Peyer's patch (tissue), 4 donors: Measurements from ENCODE around the gene SCAF1.

Experiments
- CTCF ChIP-seq, 6 experiments: fragments of 450-650 bp in 4 of 6; fragments of 200-600 bp in 2 of 6; sonication (generic) in 1 of 6; IDR thresholded peaks; one replicate each; pipeline ENCODE4 v1.5.1; 2017 to 2019; ENCODE audit warnings: antibody characterized with exemption in 6 of 6, mild to moderate bottlenecking in 3 of 6, moderate library complexity in 1 of 6
- POLR2A ChIP-seq, 2 donors: fragments of 450-650 bp; IDR thresholded peaks; one replicate each; pipeline ENCODE4 v1.5.1; 2017; ENCODE audit warnings: antibody characterized with exemption in 2 of 2, mild to moderate bottlenecking in 2 of 2, moderate library complexity in 2 of 2

GRCh38 chr19:49672131-49672919 lies 30.3 kb downstream of the SCAF1 start:
- peak; percentile 28 to 46 for TF ChIP-seq POLR2A (IDR thresholded peaks at IDR 0.05)
- peak; percentile 76 to 92 (median 88) for TF ChIP-seq CTCF (IDR thresholded peaks at IDR 0.05)
